ENCODE results near the gene LRRC4C. TPM values are rescaled to one million over a fixed set of nuclear protein-coding genes. Genes with fewer than 3 reads are reported as not detected.
"Not testable (repeated sequence)": the region's sequence is repeated elsewhere in the genome, so short reads cannot be mapped to it uniquely, and the experiment has no call there.

LRRC4C gene
- total RNA-seq, 4 donors from 2014 or later = 0.19 to 1.1 TPM; not detected in 2

GRCh38 chr11:40207416-40207815 is 1252.0 kb downstream of the LRRC4C start:
- DNase-seq (ENCODE audit: low spot score in 2 of 2) = no peak
- no peak for TF ChIP-seq POLR2A (IDR thresholded peaks at IDR 0.05)
- TF ChIP-seq, protein P1, sequence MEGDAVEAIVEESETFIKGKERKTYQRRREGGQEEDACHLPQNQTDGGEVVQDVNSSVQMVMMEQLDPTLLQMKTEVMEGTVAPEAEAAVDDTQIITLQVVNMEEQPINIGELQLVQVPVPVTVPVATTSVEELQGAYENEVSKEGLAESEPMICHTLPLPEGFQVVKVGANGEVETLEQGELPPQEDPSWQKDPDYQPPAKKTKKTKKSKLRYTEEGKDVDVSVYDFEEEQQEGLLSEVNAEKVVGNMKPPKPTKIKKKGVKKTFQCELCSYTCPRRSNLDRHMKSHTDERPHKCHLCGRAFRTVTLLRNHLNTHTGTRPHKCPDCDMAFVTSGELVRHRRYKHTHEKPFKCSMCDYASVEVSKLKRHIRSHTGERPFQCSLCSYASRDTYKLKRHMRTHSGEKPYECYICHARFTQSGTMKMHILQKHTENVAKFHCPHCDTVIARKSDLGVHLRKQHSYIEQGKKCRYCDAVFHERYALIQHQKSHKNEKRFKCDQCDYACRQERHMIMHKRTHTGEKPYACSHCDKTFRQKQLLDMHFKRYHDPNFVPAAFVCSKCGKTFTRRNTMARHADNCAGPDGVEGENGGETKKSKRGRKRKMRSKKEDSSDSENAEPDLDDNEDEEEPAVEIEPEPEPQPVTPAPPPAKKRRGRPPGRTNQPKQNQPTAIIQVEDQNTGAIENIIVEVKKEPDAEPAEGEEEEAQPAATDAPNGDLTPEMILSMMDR (IDR thresholded peaks at IDR 0.05) = no peak
- intact Hi-C loops (cut with DNase I; ENCODE audit: low total_unique reads) = no loop called here
- H3K4me3 ChIP-seq (ENCODE audit: low read depth, poor library complexity, severe bottlenecking) = no peak overlapping the region

GRCh38 chr11:40204228-40204627 is 1255.2 kb downstream of the LRRC4C start:
- intact Hi-C loops (cut with DNase I; ENCODE audit: low total_unique reads) = no loop called here
- DNase-seq (ENCODE audit: low spot score in 2 of 2) = no peak
- H3K4me3 ChIP-seq (ENCODE audit: low read depth, poor library complexity, severe bottlenecking) = no peak overlapping the region
- WGBS, 2 donors = 79 to 82% methylated on average over 2 of the region's 2 CpGs
- no peak for TF ChIP-seq POLR2A (IDR thresholded peaks at IDR 0.05)
- TF ChIP-seq, protein P1 (IDR thresholded peaks at IDR 0.05) = no peak

DNA sequence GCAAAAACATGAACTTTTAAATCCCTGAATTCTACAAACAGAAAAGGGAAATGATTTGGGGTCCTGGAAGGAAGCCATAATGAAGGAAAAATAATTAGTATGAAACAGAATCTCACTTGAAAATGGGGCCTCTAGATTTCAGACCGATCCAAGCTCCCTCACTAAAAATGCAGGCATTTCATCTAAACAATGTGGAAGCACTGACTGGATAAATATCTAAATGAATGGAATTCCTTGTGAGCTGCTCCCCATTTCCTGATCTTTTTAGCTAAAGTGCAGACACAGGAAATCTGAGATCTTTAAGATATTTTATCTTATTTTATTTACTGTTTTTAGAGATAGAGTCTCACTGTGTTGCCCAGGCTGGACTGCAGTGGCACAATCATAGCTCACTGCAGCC is 1255.8 kb downstream of the LRRC4C start:
- TF ChIP-seq, protein P1 (IDR thresholded peaks at IDR 0.05) = no peak
- TF ChIP-seq POLR2A (IDR thresholded peaks at IDR 0.05) = no peak
- WGBS, 2 donors = 29 to 38% methylated on average over 1 of the region's 1 CpG
- intact Hi-C loops (cut with DNase I; ENCODE audit: low total_unique reads) = no loop called here
- no peak overlapping the region for H3K4me3 ChIP-seq (ENCODE audit: low read depth, poor library complexity, severe bottlenecking)
- DNase-seq (ENCODE audit: low spot score in 2 of 2) = no peak

- intact Hi-C loops (cut with DNase I; ENCODE audit: low total_unique reads) = no loop called here
- no peak for DNase-seq (ENCODE audit: low spot score in 2 of 2)
- 65% methylated on average over 3 of the region's 3 CpGs for WGBS, 2 donors
- H3K4me3 ChIP-seq (ENCODE audit: low read depth, poor library complexity, severe bottlenecking) = no peak overlapping the region
- TF ChIP-seq, protein P1 (IDR thresholded peaks at IDR 0.05) = no peak
- TF ChIP-seq POLR2A (IDR thresholded peaks at IDR 0.05) = no peak
These were observed 1256.7 kb downstream of the LRRC4C start for GRCh38 chr11:40202589-40203270.

- DNase-seq (ENCODE audit: low spot score in 2 of 2); intact Hi-C loops (cut with DNase I; ENCODE audit: low total_unique reads); H3K4me3 ChIP-seq (ENCODE audit: low read depth, poor library complexity, severe bottlenecking): not testable (repeated sequence)
- 82 to 88% methylated on average over 5 of the region's 5 CpGs for WGBS, 2 donors
These were observed 1266.9 kb downstream of the LRRC4C start for GRCh38 chr11:40192590-40192989.

DNA sequence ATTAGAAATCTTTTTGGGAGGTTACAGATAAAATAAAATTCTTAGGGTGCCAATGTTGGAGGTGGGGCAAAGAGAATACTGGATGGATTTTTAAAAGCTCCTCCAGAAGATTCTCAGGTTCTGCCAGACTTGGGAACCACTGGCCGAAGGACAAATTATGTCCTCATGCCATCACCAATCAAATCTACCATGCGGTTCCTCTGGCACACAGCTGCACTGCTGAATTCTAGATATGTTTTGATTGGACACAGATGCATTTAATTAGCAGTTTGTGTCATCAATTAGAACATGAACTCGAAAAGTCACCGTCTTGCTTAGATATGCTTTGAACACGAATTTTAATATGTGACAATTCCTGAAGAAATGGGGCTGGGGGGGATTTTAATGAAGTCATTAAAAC is 1269.2 kb downstream of the LRRC4C start:
- no peak overlapping the region for H3K4me3 ChIP-seq (ENCODE audit: low read depth, poor library complexity, severe bottlenecking)
- TF ChIP-seq POLR2A (IDR thresholded peaks at IDR 0.05) = no peak
- TF ChIP-seq, protein P1 (IDR thresholded peaks at IDR 0.05) = no peak
- intact Hi-C loops (cut with DNase I; ENCODE audit: low total_unique reads) = no loop called here
- no peak for DNase-seq (ENCODE audit: low spot score in 2 of 2)
- 43 to 49% methylated on average over 5 of the region's 5 CpGs for WGBS, 2 donors
